Measurements from ENCODE around the gene NDUFB11. TPM values are rescaled to one million over a fixed set of nuclear protein-coding genes. Genes with fewer than 3 reads are reported as not detected.

Gene NDUFB11
- total RNA-seq, 1 donor from 2014 or later, result 53.1 TPM

GRCh38 chrX:47169273-47169672 lies 24.8 kb upstream of the NDUFB11 start:
- Histone ChIP-seq H3K27ac (no peak overlapping the region), H3K9ac (no peak overlapping the region), H3K4me2 (no peak overlapping the region), H3K36me3 (no peaks in the 10 kb centered on the region), H4K20me1 (ENCODE audit: low read depth) (no peaks in the 10 kb centered on the region), H3K27me3 (no peaks in the 10 kb centered on the region), H3K4me1 (no peaks in the 10 kb centered on the region), H2AFZ (replicated peaks) (no peak overlapping the region), H3F3A (ENCODE audit: low read depth) (no peaks in the 10 kb centered on the region), H3K4me3 (no peak overlapping the region), H3K9me3 (ENCODE audit: low read depth) (no peaks in the 10 kb centered on the region), H3K79me2 (ENCODE audit: low read depth) (peaks cover 36% of the 10 kb centered on the region)
- Mint-ChIP-seq H3K27ac (no peak overlapping the region), H3K4me1 (no peaks in the 10 kb centered on the region), H3K36me3 (peaks cover 11% of the 10 kb centered on the region), H3K9me3 (peaks cover 13% of the 10 kb centered on the region), H3K4me3 (no peak overlapping the region), H3K27me3 (ENCODE audit: insufficient read depth, low read depth) (peaks cover 6% of the 10 kb centered on the region)
- DNase-seq (ENCODE audit: low spot score), result no peak
- TF ChIP-seq CTCF (IDR thresholded peaks at IDR 0.05) (no peak), EZH2 (IDR thresholded peaks at IDR 0.05) (no peak), EZH2phosphoT487 (IDR thresholded peaks at IDR 0.05) (no peak)

- no peak for TF ChIP-seq EZH2phosphoT487 (IDR thresholded peaks at IDR 0.05)
- no peak for TF ChIP-seq CTCF (IDR thresholded peaks at IDR 0.05)
- TF ChIP-seq EZH2 (IDR thresholded peaks at IDR 0.05), result no peak
- no peaks in the 10 kb centered on the region for H3K36me3 ChIP-seq
- no peak overlapping the region for H3K27ac ChIP-seq
- H3K27ac Mint-ChIP-seq, result no peak overlapping the region
- no peak overlapping the region for H3K4me3 ChIP-seq
- peaks cover 41% of the 10 kb centered on the region for H3K79me2 ChIP-seq (ENCODE audit: low read depth)
- H3K9ac ChIP-seq, result no peak overlapping the region
- H3K4me1 ChIP-seq, result no peaks in the 10 kb centered on the region
- H3K27me3 ChIP-seq, result no peaks in the 10 kb centered on the region
- no peaks in the 10 kb centered on the region for H3K4me1 Mint-ChIP-seq
- H3K36me3 Mint-ChIP-seq, result peaks cover 11% of the 10 kb centered on the region
- H4K20me1 ChIP-seq (ENCODE audit: low read depth), result no peaks in the 10 kb centered on the region
- H3K9me3 Mint-ChIP-seq, result peaks cover 13% of the 10 kb centered on the region
- DNase-seq (ENCODE audit: low spot score), result no peak
- H2AFZ ChIP-seq (replicated peaks), result no peak overlapping the region
- H3K4me2 ChIP-seq, result no peak overlapping the region
- no peaks in the 10 kb centered on the region for H3F3A ChIP-seq (ENCODE audit: low read depth)
- H3K4me3 Mint-ChIP-seq, result no peak overlapping the region
- no peaks in the 10 kb centered on the region for H3K9me3 ChIP-seq (ENCODE audit: low read depth)
- peaks cover 4% of the 10 kb centered on the region for H3K27me3 Mint-ChIP-seq (ENCODE audit: insufficient read depth, low read depth)
Measured at GRCh38 chrX:47168495-47169073, 24.1 kb upstream of the NDUFB11 start.

GRCh38 chrX:47166126-47166525 lies 21.6 kb upstream of the NDUFB11 start:
- H3K4me1 ChIP-seq, result no peaks in the 10 kb centered on the region
- H4K20me1 ChIP-seq (ENCODE audit: low read depth), result no peaks in the 10 kb centered on the region
- Mint-ChIP-seq H3K27ac (no peak overlapping the region), H3K36me3 (peaks cover 16% of the 10 kb centered on the region), H3K4me1 (no peaks in the 10 kb centered on the region), H3K27me3 (ENCODE audit: insufficient read depth, low read depth) (peaks cover 2% of the 10 kb centered on the region), H3K4me3 (no peak overlapping the region), H3K9me3 (peaks cover 20% of the 10 kb centered on the region)
- no peaks in the 10 kb centered on the region for H3F3A ChIP-seq (ENCODE audit: low read depth)
- TF ChIP-seq EZH2 (IDR thresholded peaks at IDR 0.05) (no peak), CTCF (IDR thresholded peaks at IDR 0.05) (no peak), EZH2phosphoT487 (IDR thresholded peaks at IDR 0.05) (no peak)
- H3K9me3 ChIP-seq (ENCODE audit: low read depth), result peaks cover 6% of the 10 kb centered on the region
- H3K4me3 ChIP-seq, result no peak overlapping the region
- H3K9ac ChIP-seq, result no peak overlapping the region
- H3K36me3 ChIP-seq, result no peaks in the 10 kb centered on the region
- H3K79me2 ChIP-seq (ENCODE audit: low read depth), result peaks cover 64% of the 10 kb centered on the region
- DNase-seq (ENCODE audit: low spot score), result no peak
- H3K27me3 ChIP-seq, result no peaks in the 10 kb centered on the region
- no peak overlapping the region for H2AFZ ChIP-seq (replicated peaks)
- H3K4me2 ChIP-seq, result no peak overlapping the region
- no peak overlapping the region for H3K27ac ChIP-seq
